NCI-H2029 (cell line): ENCODE data around the gene DDIT3.
"Not testable (repeated sequence)": the region's sequence is repeated elsewhere in the genome, so short reads cannot be mapped to it uniquely, and the experiment has no call there.

ENCODE experiments used
- DNase-seq: peaks from one replicate; lab custom pipeline; 2025; lab: John Stamatoyannopoulos, UW

DDIT3 gene

GRCh38 chr12:57513266-57513665 lies 7.0 kb downstream of the DDIT3 start:
- DNase-seq: no peak

DNA sequence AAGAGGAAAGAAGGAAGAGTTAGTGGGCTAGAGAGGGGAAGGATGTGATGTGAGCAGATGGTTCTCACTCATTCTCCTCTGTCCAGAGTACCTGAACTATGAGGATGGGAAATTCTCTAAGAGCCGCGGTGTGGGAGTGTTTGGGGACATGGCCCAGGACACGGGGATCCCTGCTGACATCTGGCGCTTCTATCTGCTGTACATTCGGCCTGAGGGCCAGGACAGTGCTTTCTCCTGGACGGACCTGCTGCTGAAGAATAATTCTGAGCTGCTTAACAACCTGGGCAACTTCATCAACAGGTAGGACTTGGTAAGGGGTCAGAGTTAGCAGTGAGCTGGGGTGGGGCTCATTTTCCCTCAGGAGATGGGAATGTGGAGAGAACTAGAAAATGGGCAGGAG lies 7.6 kb downstream of the DDIT3 start:
- DNase-seq: no peak

DNA sequence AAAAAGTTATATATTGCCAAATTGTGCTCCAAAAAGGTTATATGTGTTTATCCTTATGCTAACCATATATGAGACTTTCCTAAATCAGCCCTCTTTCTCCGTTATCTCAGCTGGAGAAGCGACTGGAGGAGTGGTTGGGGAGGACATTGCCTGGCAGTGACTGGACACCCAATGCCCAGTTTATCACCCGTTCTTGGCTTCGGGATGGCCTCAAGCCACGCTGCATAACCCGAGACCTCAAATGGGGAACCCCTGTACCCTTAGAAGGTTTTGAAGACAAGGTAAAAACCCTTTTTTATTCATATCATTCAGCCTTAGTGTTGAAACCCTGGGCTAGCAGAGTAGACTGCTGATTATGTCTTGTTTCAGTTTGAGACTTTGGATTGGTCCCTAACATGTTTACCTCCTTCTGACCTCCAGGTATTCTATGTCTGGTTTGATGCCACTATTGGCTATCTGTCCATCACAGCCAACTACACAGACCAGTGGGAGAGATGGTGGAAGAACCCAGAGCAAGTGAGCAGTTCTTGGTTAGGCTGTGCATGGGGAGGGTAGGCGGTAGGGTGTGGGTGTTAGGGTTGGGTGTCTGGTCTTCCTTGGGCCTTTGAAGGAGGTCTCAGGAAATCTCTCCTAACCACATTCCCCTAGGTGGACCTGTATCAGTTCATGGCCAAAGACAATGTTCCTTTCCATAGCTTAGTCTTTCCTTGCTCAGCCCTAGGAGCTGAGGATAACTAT lies 8.6 kb downstream of the DDIT3 start:
- DNase-seq: no peak

DNA sequence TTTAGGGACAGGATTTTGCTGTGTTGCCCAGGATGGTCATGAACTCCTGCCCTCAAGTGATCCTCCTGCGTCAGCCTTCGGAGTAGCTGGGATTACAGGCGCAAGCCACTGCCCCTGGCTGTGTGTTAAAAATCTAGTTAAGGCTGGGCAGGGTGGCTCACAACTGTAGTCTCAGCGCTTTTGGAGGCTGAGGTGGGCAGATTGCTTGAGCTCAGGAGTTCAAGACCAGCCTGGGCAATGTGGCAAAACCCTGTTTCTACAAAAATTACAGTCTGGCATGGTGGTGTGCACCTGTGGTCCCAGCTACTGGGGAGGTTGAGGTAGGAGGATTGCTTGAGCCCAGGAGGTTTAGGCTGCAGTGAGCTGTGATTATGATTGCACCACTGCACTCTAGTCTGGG lies 9.2 kb downstream of the DDIT3 start:
- no peak for DNase-seq

DNA sequence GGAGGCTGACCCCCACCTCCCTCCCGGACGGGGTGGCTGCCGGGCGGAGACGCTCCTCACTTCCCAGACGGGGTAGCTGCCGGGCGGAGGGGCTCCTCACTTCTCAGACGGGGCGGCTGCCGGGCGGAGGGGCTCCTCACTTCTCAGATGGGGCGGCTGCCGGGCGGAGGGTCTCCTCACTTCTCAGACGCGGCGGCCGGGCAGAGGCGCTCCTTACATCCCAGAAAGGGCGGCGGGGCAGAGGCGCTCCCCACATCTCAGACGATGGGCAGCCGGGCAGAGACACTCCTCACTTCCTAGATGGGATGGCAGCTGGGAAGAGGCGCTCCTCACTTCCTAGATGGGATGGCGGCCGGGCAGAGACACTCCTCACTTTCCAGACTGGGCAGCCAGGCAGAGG lies 12.5 kb downstream of the DDIT3 start:
- DNase-seq: not testable (repeated sequence)

- DNase-seq: not testable (repeated sequence)
These were observed 13.8 kb downstream of the DDIT3 start for GRCh38 chr12:57506541-57506940.

DNA sequence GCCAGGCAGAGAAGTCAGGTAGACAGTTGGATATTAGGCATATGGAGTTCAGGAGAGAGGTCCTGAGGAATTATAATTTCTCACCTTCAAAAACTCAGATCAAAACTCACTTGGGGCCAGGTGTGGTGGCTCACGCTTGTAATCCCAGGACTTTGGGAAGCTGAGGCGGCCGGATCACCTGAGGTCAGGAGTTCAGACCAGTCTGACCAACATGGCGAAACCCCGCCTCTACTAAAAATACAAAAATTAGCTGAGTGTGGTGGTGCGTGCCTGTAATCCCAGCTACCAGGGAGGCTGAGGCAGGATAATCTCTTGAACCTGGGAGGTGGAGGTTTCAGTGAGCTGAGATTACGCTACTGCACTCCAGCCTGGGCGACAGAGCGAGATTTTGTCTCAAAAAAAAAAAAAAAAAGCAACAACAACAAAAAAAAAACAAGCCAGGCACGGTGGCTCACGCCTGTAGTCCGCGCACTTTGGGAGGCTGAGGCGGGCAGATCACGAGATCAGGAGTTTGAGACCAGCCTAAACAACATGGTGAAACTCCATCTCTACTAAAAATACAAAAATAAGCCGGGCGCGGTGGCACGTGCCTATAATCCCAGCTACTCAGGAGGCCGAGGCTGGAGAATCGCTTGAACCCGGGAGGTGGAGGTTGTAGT lies 17.9 kb downstream of the DDIT3 start:
- DNase-seq: not testable (repeated sequence)

DNA sequence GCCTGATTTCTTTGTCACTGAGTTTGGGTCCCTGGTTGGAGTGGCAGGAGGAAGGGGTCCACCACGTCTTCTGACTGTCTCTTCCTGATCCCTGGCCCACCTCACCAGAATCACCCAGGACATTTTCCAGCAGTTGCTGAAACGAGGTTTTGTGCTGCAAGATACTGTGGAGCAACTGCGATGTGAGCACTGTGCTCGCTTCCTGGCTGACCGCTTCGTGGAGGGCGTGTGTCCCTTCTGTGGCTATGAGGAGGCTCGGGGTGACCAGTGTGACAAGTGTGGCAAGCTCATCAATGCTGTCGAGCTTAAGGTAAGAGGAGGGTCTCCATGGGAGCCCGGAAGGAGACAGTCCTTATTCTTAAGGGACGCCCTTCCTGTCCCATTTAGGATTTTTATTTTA lies 20.1 kb downstream of the DDIT3 start:
- DNase-seq: no peak

GRCh38 chr12:57498571-57498970 lies 21.7 kb downstream of the DDIT3 start:
- no peak for DNase-seq

GRCh38 chr12:57498132-57498502 lies 22.2 kb downstream of the DDIT3 start:
- DNase-seq: no peak

- DNase-seq: no peak
These were observed 22.8 kb downstream of the DDIT3 start for GRCh38 chr12:57497223-57498131.

GRCh38 chr12:57496822-57497221 lies 23.5 kb downstream of the DDIT3 start:
- no peak for DNase-seq

DNA sequence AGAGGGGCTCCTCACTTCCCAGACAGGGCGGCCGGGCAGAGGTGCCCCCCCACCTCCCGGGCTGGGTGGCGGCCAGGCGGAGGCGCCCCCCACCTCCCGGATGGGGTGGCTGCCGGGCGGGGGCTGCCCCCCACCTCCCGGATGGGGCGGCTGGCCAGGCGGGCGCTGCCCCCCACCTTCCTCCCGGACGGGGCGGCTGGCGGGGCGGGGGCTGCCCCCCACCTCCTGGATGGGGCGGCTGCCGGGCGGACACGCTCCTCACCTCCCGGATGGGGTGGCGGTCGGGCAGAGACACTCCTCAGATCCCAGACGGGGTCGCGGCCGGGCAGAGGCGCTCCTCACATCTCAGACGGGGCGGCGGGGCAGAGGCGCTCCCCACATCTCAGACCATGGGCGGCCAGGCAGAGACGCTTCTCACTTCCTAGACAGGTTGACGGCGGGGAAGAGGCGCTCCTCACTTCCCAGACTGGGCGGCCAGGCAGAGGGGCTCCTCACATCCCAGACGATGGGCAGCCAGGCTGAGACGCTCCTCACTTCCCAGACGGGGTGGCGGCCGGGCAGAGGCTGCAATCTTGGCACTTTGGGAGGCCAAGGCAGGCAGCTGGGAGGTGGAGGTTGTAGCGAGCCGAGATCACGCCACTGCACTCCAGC lies 25.1 kb downstream of the DDIT3 start:
- not testable (repeated sequence) for DNase-seq

DNA sequence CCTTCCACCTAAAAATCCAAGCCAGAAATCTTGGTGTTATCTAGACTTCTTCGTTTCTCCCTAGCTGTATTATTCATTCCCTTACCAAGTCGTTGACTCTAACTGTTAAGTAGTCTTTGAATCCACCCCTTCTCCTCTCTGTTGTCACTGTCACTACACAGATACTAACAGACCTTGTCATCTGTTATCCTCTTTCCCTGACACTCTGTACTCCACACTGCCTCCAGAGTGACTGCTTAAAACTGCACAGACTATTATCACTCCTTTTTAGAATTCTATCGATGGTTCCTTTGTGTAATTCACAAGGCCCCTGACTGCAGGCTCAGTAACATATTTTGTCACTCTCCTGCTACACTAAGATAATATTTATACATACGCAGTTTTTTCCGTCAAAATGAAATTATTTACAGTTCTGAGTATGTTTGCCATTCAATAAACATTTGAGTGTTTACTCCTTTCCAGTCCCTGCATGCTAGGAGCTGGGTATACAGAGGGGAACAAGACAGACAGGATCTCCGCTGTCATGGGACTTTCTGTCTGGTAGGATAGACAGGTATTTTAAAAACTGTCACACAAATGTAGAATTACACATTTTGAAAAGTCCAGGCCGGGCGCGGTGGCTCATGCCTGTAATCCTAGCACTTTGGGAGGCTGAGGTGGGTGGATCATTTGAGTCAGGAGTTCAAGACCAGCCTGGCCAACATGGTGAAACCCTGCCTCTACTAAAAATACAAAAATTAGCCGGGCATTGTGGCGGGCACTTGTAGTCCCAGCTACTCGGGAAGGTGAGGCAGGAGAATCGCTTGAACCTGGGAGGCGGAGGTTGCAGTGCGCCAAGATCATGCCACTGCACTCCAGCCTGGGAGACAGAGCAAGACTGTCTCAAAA lies 28.7 kb downstream of the DDIT3 start:
- DNase-seq: no peak

DNA sequence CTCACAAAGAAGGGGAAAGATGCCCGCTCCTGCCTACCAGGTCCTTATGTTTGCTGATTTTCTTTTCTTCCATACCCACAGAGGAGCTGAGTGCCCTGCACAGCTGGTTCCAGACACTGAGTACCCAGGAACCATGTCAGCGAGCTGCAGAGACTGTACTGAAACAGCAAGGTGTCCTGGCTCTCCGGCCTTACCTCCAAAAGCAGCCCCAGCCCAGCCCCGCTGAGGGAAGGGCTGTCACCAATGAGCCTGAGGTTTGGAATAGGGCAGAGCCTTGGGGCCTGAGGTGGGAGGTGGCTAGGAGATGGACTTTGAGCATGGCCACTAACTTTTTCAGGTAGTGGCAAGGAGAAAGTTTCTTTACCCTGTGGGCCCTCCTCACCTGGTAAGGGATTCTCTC lies 30.2 kb downstream of the DDIT3 start:
- DNase-seq: no peak

GRCh38 chr12:57489157-57489641 lies 31.1 kb downstream of the DDIT3 start:
- no peak for DNase-seq

DNA sequence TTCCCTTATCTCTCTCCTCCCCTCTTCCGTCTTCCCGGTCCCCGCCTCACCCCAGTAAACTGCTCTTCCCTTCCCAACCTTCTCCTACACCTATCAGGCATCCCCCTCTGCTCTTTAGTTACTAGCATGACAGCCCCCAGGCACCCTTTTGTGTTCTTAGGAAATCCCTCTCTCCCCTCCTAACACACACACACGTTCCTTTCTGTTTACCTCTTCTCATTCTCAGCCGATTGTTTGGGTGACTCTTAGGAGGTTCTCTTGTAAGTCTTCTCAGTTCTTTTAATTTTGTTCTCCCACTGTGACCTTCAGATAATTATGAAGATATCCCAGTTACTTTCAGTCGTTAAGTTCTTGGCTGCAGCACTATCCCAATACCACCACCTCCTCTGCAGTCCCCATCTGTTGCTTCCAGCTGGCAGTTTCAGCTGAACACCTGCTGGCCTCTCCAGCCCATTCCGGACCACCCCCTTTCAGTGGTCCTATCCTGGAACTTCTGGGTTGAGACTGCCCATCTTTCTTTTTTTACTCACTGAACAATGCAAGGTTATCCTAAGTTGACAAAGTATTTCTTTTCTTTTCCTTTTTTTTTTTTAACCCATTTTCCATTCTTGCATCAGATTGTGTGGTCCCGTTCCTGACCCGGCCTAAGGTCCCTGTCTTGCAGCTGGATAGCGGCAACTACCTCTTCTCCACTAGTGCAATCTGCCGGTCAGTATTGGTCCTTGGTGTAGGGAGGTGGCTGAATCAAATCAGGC lies 31.7 kb downstream of the DDIT3 start:
- no peak for DNase-seq

- peak; percentile 99 for DNase-seq
These were observed 32.5 kb downstream of the DDIT3 start, which contains the start of gene MARS1 for GRCh38 chr12:57487597-57488401. TSS of gene MARS1 (plus strand) at chr12:57488068. CDS start at chr12:57488091, 23 bp downstream.

DNA sequence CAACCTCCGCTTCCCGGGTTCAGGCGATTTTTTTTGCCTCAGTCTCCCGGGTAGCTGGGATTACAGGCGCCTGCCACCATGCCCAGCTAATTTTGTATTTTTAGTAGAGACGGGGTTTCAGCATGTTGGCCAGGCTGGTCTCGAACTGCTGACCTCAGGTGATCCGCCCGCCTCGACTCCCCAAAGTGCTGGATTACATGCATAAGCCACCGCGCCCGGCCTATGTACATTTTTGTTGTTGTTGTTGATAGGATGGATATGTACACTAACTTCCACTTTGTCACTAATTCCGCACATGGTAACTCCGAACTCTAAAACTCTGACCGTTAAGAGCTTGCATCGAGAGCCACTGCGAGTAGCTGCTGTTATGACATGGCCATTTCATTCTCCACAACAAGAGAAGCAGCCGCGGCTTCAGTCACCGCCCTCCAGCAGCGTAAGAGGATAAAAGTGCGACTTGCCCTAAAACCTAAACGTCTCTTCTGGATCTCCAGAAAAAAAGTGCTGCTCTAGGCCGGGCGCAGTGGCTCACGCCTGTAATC lies 33.2 kb downstream of the DDIT3 start:
- no peak for DNase-seq
